IMR-90 (cell line): ENCODE measurements around the gene VARS2.

Experiments
- CTCF ChIP-seq: conservative IDR thresholded peaks from 2 replicates; pipeline ENCODE4 v1.5.1; 2012; ENCODE audit warnings: mild to moderate bottlenecking, low read depth, low read length, improper control_type of control experiment
- USF2 ChIP-seq: fragments of 150-350 bp; IDR thresholded peaks from 2 replicates; pipeline ENCODE4 v1.6.1; 2017; ENCODE audit warnings: mild to moderate bottlenecking, antibody characterized with exemption, low read length, low read depth

DNA sequence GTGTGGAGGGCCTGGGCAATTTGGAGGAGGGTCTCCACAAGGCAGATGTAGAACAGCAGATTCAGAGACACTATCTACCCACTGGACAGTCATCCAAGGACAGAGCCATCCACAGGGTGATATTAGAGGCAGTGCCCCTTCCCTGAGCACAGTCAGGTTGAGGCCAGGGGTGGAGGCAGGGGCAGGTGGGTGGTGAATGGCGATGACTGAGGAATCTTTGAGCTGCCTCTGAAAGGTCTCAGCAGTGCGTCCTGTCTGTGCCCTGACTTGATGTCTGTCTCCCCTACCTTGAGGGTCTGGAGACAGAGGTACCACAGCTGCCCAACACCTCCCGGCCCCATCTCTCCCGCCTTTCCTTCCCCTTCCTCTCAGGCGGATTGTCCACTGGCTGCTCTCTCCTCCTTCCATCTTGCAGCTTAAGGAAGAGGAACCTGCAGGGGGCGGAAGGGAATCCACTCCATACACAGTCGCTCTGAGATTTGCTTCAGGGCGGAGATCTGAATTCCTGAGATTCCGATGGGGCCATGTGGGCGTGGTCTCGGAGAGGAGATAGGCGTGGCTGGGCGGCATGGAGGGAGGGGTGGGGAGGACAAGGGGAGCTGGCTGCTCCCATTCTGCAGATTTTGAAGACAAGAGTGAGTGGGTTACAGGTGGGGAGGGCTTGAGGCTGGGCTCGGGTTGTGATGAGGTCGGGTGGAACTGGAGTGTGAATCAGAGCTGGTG is 28.5 kb downstream of the VARS2 start:
- TF ChIP-seq USF2 (peak; percentile 46; the same call in 1 of the 2 replicates), CTCF (peak; percentile 71)
